ENCODE data around the gene DACT2. TPM values are rescaled to one million over a fixed set of nuclear protein-coding genes. Genes with fewer than 3 reads are reported as not detected.

Gene DACT2, protein sequence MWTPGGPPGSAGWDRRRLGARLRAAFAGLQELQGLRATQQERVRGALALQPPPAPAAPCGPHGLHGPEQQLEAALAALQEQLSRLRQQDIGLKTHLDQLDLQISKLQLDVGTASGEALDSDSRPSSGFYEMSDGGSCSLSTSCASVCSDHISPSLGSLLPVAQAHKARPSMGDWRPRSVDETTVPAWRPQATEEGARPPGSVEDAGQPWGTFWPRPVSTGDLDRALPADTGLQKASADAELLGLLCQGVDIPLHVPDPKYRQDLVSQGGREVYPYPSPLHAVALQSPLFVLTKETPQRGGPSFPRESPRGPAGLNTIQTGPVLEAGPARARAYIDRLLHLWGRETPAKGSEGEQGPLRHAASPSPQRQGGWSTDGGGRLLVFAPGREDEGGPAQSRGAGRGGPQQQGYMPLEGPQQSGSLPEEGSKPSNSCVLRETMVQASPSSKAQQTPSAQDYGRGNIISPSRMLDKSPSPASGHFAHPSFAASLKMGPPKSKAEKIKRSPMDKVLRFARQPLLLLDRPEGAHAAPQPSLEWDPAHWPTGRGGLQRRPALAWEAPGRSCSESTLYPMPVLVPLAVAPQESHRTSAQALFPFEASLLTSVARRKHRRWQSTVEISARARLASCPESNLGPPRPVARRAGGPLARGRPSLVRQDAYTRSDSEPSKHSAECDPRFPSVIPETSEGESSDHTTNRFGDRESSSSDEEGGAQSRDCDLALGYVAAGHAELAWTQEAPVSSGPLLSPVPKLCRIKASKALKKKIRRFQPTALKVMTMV
- 0.63 and 1.5 TPM in 2 replicates for total RNA-seq

DNA sequence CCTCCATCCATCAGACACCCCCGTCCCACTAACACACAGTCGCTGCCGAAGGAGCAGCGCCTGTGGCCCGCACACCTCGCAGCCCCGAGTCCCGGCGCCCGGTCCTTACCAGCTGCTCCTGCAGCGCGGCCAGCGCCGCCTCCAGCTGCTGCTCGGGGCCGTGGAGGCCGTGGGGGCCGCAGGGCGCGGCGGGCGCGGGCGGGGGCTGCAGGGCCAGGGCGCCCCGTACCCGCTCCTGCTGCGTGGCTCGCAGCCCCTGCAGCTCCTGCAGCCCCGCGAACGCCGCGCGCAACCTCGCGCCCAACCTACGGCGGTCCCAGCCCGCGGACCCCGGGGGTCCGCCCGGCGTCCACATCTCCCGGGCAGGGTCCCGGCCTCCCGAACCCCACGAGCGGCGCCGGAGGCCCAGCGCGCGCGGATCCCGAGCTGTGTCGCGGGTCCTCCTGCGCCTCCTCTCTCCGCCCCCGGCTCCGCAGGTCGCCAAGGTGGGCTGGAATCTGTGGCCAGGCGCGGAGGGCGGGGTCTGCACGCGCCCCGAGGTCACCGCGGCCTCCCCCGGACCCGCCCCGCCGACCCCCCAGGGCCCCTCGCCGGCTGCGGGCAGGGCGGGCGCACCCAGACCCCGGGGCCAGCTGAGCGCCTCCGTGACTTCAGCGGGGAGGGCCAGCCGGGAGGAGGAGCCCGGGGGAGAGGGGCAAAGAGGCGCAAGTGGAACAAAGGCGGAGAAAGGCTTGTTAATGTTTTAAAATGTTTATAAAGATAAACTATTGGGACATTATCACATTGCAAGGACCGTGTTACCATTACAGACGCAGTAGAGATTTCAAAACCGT is at the start of gene DACT2:
Gene DACT2, minus strand, starts transcription at position 499 of the 833 bp plus-strand sequence. Its CDS starts 144 bp downstream, at position 355.

Other genes starting within 250 kb of the DACT2 start
- gene FRMD1, start 240.6 kb downstream of the DACT2 start, total RNA-seq = 0.07 TPM in 1 of 2 replicates, not detected in the other
- gene SMOC2, start 121.4 kb upstream of the DACT2 start, total RNA-seq = 0.33 and 1.1 TPM in 2 replicates

Data from airway epithelial cell (primary cell).